LHCN-M2 (cell line): ENCODE measurements around the gene STIMATE. TPM values are rescaled to one million over a fixed set of nuclear protein-coding genes. Genes with fewer than 3 reads are reported as not detected.

Experiments used
- DNase-seq: peaks from one replicate; pipeline ENCODE4 v3.0.0-alpha.2; 2012; ENCODE audit warnings: low read depth
- total RNA-seq: library from RNA; depleted of rRNA; stranded (reverse); fragments of >200 nt; gene quantifications from 2 replicates; pipeline ENCODE4 v1.2.3, GENCODE V29; 2014

The STIMATE gene
- total RNA-seq, 1 experiment from 2014 or later = 22.2 TPM

GRCh38 chr3:52870471-52870870 lies 26.9 kb downstream of the STIMATE start:
- no peak for DNase-seq

DNA sequence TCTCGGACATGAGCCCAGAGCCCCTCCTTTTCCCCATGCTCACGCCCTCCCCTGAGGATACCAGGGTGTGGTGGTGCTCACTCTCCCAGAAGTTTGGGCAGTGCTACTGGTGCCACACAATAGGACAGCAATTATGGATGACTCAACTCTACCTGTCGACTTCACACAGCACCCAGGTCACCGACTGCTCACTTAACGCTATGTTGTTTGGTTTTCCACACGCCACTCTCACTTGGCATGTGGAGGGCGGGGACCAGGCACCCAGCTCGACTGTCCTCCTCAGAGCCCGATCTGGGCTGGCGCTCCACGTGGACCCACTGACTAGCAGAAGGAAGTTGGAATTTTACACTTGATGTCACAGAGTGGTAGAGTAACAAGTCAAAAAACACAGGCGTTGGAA lies 30.9 kb downstream of the STIMATE start:
- DNase-seq = no peak

DNA sequence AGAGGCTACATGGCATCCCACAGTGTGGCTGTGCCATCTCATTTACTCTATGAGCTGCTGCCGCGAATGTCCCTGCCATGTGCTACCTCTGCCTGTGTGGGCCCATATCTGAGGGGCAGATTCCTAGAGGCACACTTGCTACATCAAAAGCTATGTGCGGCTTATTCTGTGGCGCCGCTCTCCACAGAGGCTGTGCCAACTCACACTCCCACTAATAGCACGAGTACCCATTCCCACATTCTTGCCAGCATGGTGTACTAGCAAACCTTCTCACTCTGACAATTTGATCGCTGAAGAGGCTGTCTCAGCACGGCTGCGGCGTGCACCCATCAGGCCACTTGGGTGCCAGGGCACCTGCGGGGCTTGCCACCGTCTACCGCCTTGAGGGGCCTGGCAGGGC lies 31.4 kb downstream of the STIMATE start:
- no peak for DNase-seq

DNA sequence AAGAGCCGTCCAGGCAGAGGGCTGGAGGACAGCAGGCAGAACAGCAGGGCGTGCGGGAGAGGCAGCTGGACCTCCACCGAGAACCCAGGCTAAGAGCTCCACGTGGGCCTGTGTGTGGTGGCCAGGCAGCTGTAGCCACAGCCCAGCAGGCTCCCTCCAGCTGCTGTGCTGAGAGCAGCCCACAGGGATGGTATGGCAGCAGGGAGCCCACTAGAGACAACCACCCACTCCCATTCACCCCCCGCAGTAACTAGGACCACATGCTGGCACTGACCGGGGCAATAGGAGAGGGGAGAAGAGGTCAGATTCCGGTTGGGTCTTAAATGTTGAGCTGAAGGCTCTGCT lies 37.0 kb downstream of the STIMATE start:
- DNase-seq = no peak

DNA sequence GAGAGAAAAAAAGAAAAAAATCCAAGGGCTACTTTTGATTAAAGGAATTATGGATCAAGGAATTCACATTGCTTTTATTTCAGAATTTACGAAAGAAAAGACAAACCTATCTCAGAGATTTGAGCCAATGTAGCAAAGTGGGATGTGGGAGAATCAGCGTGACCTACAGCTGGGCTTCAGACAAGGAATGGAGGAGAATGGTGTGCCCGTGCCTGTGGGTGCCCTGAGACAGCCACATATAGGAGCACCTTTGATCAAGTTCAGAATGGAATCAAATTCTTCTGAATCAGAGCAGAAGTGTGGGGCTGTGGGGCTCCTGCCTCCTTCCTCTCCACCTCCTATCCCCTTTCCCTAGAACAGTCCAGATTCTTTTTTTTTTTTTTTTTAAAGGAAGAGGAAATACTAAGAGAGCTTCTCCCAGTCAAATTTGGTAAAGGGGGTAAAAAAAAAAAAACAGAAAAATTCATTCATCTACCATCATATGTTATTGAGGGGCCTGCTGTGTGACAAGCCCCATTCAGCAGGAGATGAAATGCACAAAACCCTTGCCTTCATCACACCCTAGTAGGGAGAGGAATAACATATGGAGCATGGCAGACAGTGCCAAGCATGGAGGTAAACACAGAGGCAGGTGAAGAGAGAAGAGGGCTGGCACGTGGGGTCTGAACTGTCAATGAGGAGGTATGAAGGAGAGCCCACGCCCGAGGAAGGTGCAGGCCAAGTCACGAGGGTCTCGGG lies 37.5 kb downstream of the STIMATE start:
- DNase-seq = no peak

DNA sequence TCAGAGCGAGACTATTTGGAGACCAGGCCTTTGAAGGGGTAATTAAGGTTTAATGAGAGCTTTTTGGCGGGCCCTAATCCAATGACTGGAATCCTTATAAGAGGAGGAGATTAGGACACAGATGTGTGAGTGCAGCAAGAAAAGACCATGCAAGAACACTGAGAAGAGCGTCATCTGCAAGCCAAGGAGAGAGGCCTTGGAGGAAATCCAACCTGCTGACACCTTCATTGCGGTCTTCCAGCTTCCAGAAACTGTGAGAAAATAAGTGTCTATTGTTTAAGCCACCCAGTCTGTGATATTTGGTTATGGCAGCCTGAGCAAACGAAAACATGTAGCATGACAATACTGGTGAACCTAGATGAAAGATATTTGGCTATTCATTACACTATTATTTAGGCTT lies 39.5 kb downstream of the STIMATE start:
- DNase-seq = no peak

- DNase-seq = no peak
Observed at GRCh38 chr3:52857133-52857532, 40.2 kb downstream of the STIMATE start.

DNA sequence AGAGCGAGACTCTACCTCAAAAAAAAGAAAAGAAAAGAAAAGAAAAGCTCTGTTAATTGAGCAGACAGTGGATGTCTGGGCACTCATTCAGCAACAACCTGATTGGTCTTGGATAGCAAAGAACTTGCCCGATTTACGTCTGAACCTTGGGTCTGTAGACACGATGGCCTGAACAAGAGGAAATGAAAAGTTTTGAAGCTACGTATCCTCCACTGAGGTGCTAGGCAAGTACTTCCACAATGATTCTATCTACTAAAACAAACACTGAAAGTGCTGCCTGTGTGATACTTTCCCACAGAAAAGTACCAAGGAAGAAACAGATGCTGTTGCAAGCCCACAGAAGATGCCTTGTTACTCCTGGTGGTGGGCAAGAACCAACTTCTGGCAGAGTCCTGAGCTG lies 40.7 kb downstream of the STIMATE start:
- DNase-seq = no peak

DNA sequence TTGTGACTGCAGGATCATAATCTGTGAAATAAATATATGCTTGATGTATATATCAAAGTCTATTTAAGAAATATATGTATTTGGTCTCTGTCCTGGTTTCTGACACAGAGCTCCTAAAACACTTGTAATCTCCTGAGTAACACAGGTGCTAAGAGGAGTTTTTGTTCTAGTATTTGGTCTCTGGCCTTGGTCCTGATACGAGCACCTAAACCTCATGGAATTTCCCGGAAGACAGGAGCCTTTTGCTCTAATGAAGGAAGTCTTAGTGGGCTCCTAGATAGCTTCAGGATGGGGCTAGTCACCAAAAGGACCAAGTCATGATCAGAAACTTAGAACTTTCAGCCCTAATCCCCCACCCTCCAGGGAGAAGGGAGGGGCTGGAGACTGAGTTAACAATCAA lies 43.3 kb downstream of the STIMATE start:
- DNase-seq = no peak

GRCh38 chr3:52852419-52852818 lies 44.9 kb downstream of the STIMATE start:
- DNase-seq = no peak

DNA sequence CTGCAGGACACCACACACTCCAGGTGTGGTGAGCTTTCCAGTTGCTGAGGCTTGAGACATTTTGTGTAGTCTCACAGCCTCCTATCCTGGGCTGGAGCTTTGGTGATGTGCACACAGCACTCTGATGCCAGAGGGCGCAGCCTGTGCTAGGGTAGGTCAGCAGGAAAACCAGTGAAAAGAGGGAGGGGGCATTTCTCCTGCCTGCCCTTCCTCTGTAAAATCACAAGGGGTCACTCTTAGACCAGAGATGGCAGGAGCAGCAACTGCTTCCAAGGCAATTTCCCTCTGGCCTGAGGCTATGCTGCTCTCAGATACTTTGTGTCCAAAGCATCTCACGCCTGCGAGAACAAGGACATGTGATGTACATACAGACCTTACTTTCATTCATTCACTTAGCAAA lies 46.0 kb downstream of the STIMATE start:
- peak; percentile 28 for DNase-seq

DNA sequence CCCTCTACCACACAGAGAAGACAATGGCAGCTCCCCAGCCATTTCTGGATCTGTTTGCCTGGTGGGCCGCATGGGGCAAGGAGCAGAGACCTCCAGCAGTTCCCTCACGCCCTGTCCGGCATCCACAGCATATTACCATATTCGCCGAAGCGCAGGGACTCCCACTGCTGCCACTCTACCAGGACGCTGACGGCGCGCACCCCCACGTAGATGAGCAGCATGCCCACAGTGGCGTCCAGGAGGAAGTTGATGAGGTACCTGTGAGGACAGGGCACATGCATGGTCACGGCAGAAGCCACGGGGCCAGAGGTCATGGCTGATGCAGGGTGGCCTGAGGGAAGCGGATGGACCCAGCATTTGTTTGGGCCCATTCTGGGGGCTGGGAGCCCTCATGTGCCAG lies 47.7 kb downstream of the STIMATE start:
- no peak for DNase-seq

- DNase-seq = peak; percentile 55
Observed at GRCh38 chr3:52848617-52849016, 48.7 kb downstream of the STIMATE start.

- no peak for DNase-seq
Observed at GRCh38 chr3:52847726-52848125, 49.6 kb downstream of the STIMATE start.

GRCh38 chr3:52847241-52847640 lies 50.1 kb downstream of the STIMATE start:
- no peak for DNase-seq

GRCh38 chr3:52846432-52846965 lies 50.8 kb downstream of the STIMATE start:
- no peak for DNase-seq

DNA sequence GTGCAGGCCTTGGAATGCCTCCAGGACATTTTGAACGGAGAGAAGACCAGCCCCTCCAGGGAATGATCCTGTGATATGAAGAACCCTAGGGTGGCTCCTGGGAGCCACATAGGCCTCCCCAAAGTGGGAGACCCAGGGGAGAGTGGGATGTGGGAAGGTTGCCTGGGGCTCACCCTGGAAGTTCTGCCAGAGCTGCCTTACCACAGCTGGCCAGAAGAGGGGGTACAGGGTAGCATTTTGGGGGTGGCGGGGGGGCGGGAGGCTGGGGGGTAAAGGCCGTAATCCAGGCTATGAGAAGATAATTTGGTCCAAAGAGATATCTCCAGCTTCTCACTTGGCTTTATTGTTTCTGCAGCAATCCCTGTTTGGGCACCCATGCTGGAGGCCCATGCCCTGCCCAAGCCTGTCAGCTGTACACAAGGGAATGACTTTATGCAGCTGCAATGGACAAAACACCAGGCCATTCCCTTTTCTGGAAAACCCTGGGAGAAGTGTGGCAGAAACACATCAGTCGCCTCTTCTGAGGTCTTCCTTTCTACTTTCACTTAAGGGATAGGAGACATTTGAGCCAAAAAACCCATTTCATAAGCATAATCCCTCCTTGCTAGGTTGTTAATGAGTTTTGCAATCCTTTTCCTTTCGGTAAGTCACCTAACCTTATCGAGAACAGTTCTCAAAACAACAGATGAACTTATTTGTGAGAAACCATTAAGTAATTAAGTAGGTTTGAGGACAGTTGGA lies 51.5 kb downstream of the STIMATE start:
- DNase-seq = no peak

DNA sequence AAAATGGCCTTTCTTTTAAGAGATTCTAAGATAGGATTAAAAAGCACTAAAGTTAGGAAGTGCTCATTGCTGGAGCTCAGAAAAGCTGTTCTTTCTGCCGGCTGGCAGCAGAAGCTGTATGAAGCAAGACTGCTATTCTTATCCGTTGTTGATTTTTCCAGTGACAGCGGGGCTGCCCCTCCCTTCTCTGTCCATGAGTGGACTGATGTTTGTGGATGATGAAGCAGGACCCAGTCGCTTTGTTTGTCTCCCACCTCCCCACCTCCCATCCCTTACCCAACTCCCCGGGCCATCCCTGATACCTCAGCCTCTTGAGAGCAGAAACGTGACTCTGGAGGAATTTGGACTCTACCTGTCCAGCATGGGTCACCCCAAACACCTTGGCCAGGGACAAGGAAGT lies 52.2 kb downstream of the STIMATE start:
- DNase-seq = peak; percentile 9

- DNase-seq = no peak
Observed at GRCh38 chr3:52844290-52844975, 52.9 kb downstream of the STIMATE start.

DNA sequence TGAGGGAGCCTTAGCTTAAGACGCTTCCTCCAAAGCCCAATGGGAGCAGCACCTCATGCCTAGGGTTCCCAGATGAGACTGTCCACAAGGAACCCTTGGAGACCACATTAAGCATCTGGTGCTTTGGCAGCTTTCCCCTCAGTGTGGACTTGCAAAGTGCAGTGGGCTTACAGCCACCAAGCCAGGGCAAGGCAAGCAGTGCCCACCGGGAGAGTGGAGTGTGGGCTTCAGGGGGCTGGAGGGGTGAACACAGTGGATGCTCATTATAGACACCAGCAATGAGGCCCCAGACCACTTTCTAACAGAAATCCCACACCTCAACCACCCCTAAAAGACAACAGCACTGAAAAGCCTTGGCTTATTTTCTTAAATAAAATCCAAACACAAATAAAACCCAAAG lies 53.5 kb downstream of the STIMATE start:
- DNase-seq = no peak

DNA sequence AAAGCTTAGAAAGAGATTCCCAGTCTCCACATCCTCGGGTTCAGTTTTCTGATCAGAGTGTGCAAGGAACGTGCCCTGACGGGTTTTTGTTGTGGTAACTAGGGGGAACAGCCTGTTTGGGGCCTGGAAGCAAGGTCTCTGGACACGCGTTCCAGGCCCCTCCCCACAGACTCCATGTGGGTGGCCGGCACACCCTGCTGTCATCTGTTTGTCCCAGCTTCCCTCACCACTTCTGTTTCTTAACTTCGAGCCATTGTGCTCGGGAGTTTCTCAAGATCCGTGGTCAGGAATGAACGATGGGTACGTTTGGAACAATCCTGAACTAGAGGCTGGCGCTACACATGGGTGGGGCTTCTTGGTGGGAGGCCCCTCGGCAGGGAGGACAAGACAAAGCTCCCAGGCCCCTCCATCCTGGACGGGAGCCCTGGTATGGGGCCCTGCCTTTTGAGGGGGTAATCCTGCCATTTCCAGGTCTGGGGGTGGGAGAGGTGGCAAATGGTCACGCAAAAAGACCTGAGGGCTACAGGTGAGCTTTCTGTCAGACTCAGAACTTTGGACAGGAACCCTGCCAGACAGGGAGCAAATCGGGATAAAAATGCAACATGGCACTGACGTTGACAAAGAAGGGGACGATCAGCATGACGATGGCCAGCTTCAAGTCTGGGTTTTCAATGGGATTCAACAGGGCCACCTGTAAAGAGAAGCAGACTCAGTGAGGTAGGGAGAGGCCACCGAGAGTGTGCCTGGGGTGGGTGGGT lies 54.1 kb downstream of the STIMATE start:
- DNase-seq = no peak

GRCh38 chr3:52842424-52842823 lies 54.9 kb downstream of the STIMATE start:
- DNase-seq = no peak
